H9 (cell line): ENCODE data around the gene CALHM1. TPM values are rescaled to one million over a fixed set of nuclear protein-coding genes. Genes with fewer than 3 reads are reported as not detected.

ENCODE experiments used
- DNase-seq: peaks from one replicate; pipeline ENCODE4 v3.0.0-alpha.2; 2017
- H2AFZ ChIP-seq: one replicate; pipeline ENCODE4 v1.6.1; 2013; ENCODE audit warnings: mild to moderate bottlenecking, low read length, control low read depth, moderate library complexity
- H2AK5ac ChIP-seq: 2 replicates; pipeline ENCODE4 v1.6.1; 2013; ENCODE audit warnings: low read length, control low read depth, mixed read lengths; ENCODE audit not compliant: insufficient read length
- H2BK120ac ChIP-seq: one replicate; pipeline ENCODE4 v1.6.1; 2013; ENCODE audit warnings: low read depth, mild to moderate bottlenecking, low read length, control low read depth, inconsistent platforms; ENCODE audit not compliant: poor library complexity, severe bottlenecking
- H2BK12ac ChIP-seq: 2 replicates; pipeline ENCODE4 v1.6.1; 2013; ENCODE audit warnings: low read length, control low read depth, mixed read lengths, low read depth; ENCODE audit not compliant: insufficient read length
- H2BK15ac ChIP-seq: 2 replicates; pipeline ENCODE4 v1.6.1; 2013; ENCODE audit warnings: low read depth, low read length, control low read depth
- H2BK20ac ChIP-seq: one replicate; pipeline ENCODE4 v1.6.1; 2013; ENCODE audit warnings: low read depth, mild to moderate bottlenecking, low read length, control low read depth, inconsistent platforms; ENCODE audit not compliant: poor library complexity, severe bottlenecking
- H2BK5ac ChIP-seq: 2 replicates; pipeline ENCODE4 v1.6.1; 2013; ENCODE audit warnings: low read length, control low read depth, mixed read lengths; ENCODE audit not compliant: insufficient read length
- H3K14ac ChIP-seq: 2 replicates; pipeline ENCODE4 v1.6.1; 2013; ENCODE audit warnings: low read length, control low read depth; ENCODE audit not compliant: insufficient read depth
- H3K18ac ChIP-seq: 2 replicates; pipeline ENCODE4 v1.6.1; 2013; ENCODE audit warnings: low read depth, mild to moderate bottlenecking, mixed read lengths, low read length, control low read depth; ENCODE audit not compliant: insufficient read length
- H3K23ac ChIP-seq: 2 replicates; pipeline ENCODE4 v1.6.1; 2013; ENCODE audit warnings: low read length, control low read depth, mixed read lengths, low read depth; ENCODE audit not compliant: insufficient read length
- H3K23me2 ChIP-seq: 2 replicates; pipeline ENCODE4 v1.6.1; 2013; ENCODE audit warnings: low read depth, mild to moderate bottlenecking, mixed read lengths, low read length, control low read depth; ENCODE audit not compliant: insufficient read length, poor library complexity, severe bottlenecking
- H3K27ac ChIP-seq: 2 replicates; pipeline ENCODE4 v1.5.1; 2013; ENCODE audit warnings: low read length, control low read depth, mixed read lengths, low read depth; ENCODE audit not compliant: insufficient read length
- H3K27me3 ChIP-seq: 2 replicates; pipeline ENCODE4 v1.6.1; 2013; ENCODE audit warnings: low read length, control low read depth, inconsistent platforms; ENCODE audit not compliant: insufficient read depth
- H3K4ac ChIP-seq: 2 replicates; pipeline ENCODE4 v1.6.1; 2013; ENCODE audit warnings: low read depth, mild to moderate bottlenecking, control low read depth, inconsistent platforms, low read length, moderate library complexity
- H3K4me1 ChIP-seq: 2 replicates; pipeline ENCODE4 v1.6.1; 2013; ENCODE audit warnings: low read length, control low read depth, inconsistent platforms; ENCODE audit not compliant: insufficient read depth
- H3K4me2 ChIP-seq: 2 replicates; pipeline ENCODE4 v1.6.1; 2013; ENCODE audit warnings: low read length, control low read depth, mixed read lengths; ENCODE audit not compliant: insufficient read length, insufficient read depth
- H3K56ac ChIP-seq: 2 replicates; pipeline ENCODE4 v1.6.1; 2013; ENCODE audit warnings: low read depth, mild to moderate bottlenecking, mixed read lengths, low read length, control low read depth; ENCODE audit not compliant: insufficient read length
- H3K79me1 ChIP-seq: 2 replicates; pipeline ENCODE4 v1.6.1; 2013; ENCODE audit warnings: low read depth, mild to moderate bottlenecking, moderate library complexity, low read length, control low read depth, inconsistent platforms; ENCODE audit not compliant: insufficient read depth, poor library complexity, severe bottlenecking
- H3K79me2 ChIP-seq: 2 replicates; pipeline ENCODE4 v1.6.1; 2013; ENCODE audit warnings: low read length, control low read depth, inconsistent platforms; ENCODE audit not compliant: insufficient read depth
- H3K9ac ChIP-seq: 2 replicates; pipeline ENCODE4 v1.6.1; 2013; ENCODE audit warnings: low read length, control low read depth, mixed read lengths; ENCODE audit not compliant: insufficient read length; ENCODE audit errors: extremely low read depth
- H3K9me3 ChIP-seq: one replicate; pipeline ENCODE4 v1.6.1; 2013; ENCODE audit warnings: low read depth, low read length, inconsistent platforms; ENCODE audit not compliant: control insufficient read depth
- H3T11ph ChIP-seq: one replicate; pipeline ENCODE4 v1.6.1; 2013; ENCODE audit warnings: mild to moderate bottlenecking, low read length, control low read depth, inconsistent platforms
- H4K20me1 ChIP-seq: one replicate; pipeline ENCODE4 v1.6.1; 2013; ENCODE audit not compliant: control insufficient read depth, insufficient read length, insufficient read depth
- H4K5ac ChIP-seq: 2 replicates; pipeline ENCODE4 v1.6.1; 2013; ENCODE audit warnings: low read depth, mild to moderate bottlenecking, mixed read lengths, low read length, control low read depth; ENCODE audit not compliant: insufficient read length
- H4K8ac ChIP-seq: replicated peaks from 2 replicates; pipeline ENCODE4 v1.6.1; 2013; ENCODE audit warnings: low read length, control low read depth, mixed read lengths, low read depth; ENCODE audit not compliant: insufficient read length
- H4K91ac ChIP-seq: 2 replicates; pipeline ENCODE4 v1.6.1; 2013; ENCODE audit warnings: low read depth, mild to moderate bottlenecking, moderate library complexity, mixed read lengths, low read length, control low read depth; ENCODE audit not compliant: insufficient read length
- H3K27ac Mint-ChIP-seq, 3 experiments: 2 replicates in 2 of 3; 3 replicates in 1 of 3; pipeline ENCODE4 v1.8.0; 2020 to 2021; ENCODE audit warnings: mixed read lengths in 3 of 3, mild to moderate bottlenecking in 1 of 3, moderate library complexity in 1 of 3
- H3K27me3 Mint-ChIP-seq: 2 replicates; pipeline ENCODE4 v1.8.0; 2021; ENCODE audit warnings: low read depth, mild to moderate bottlenecking, moderate library complexity, mixed read lengths
- H3K36me3 Mint-ChIP-seq, 3 experiments: 2 replicates in 2 of 3; 3 replicates in 1 of 3; pipeline ENCODE4 v1.8.0; 2020 to 2021; ENCODE audit warnings: low read depth in 3 of 3, mixed read lengths in 3 of 3; ENCODE audit not compliant: insufficient read depth in 1 of 3
- H3K4me1 Mint-ChIP-seq, 2 experiments: 2 replicates each; pipeline ENCODE4 v1.8.0; 2020; ENCODE audit warnings: mixed read lengths in 2 of 2
- H3K4me3 Mint-ChIP-seq, 2 experiments: 2 replicates in 1 of 2; 3 replicates in 1 of 2; pipeline ENCODE4 v1.8.0; 2020 to 2021; ENCODE audit warnings: mild to moderate bottlenecking in 2 of 2, mixed read lengths in 2 of 2, moderate library complexity in 1 of 2
- H3K9me3 Mint-ChIP-seq, 2 experiments: 2 replicates in 1 of 2; 3 replicates in 1 of 2; pipeline ENCODE4 v1.8.0; 2020; ENCODE audit warnings: mild to moderate bottlenecking in 2 of 2, mixed read lengths in 2 of 2, moderate library complexity in 1 of 2
- WGBS: extraction: QIAGEN DNeasy Blood & Tissue Kit; methylation state at CpG from one replicate; pipeline ENCODE4 v1.1.7; 2013; ENCODE audit warnings: missing lambda C conversion rate, low lambda C conversion rate, mixed read lengths; ENCODE audit not compliant: insufficient read length; ENCODE audit errors: extremely low coverage; 5-methylcytosine and 5-hydroxymethylcytosine counted together
- total RNA-seq: library from RNA; stranded (reverse); gene quantifications from 2 replicates; pipeline ENCODE4 v1.2.1, GENCODE V29; 2021
- TF ChIP-seq, protein P1 (sequence below): fragments of 200-600 bp; sonication (generic); conservative IDR thresholded peaks from 3 replicates; pipeline ENCODE4 v1.8.0; 2021; ENCODE audit warnings: antibody characterized with exemption, mild to moderate bottlenecking

The CALHM1 gene
- total RNA-seq, 1 experiment from 2014 or later: 0.13 TPM

DNA sequence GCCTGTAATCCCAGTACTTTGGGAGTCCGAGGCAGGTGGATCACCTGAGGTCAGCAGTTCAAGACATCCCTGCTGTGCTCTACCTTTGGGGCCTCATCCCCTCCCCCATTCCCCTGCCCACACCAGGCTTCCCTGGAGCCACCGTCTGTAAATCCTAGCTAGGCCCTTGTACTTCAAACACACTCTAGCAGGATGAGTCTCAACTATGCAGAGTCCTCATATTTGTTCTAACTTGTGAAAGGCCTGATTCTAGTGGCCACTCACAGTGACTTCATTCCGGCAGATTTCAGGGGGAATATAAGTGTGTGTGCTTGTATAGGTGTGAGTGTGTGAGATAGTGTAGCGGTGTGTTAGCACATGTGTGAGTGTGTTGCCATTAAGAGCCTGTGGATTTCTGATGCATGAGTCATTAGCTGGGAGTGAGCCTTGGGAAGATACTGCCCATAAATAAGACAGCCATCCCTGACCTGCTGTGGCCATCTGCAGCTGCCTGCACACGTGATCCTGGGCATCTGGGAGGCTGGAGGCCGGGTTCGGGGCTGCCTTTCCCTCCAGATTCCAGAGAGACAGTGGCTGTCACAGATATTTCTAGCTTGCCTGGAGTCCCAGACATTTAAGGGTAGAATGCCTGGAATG lies 33.1 kb upstream of the CALHM1 start:
- H3K9me3 ChIP-seq: no peaks in the 10 kb centered on the region
- H3K14ac ChIP-seq: no peak overlapping the region
- no peaks in the 10 kb centered on the region for H3K79me2 ChIP-seq
- no peaks in the 10 kb centered on the region for H3K79me1 ChIP-seq
- peaks cover 4% of the 10 kb centered on the region for H3K23me2 ChIP-seq
- Mint-ChIP-seq H3K27me3 (peaks cover 57% of the 10 kb centered on the region), H3K27ac (no peak overlapping the region), H3K4me1 (peaks cover 17 to 21% of the 10 kb centered on the region in 2 experiments), H3K4me3 (no peak overlapping the region; a peak in 1 of 5 replicates), H3K36me3 (no peaks in the 10 kb centered on the region), H3K9me3 (no peaks in the 10 kb centered on the region)
- H2BK15ac ChIP-seq: no peak overlapping the region
- no peak overlapping the region for H3T11ph ChIP-seq
- no peak overlapping the region for H3K18ac ChIP-seq
- H3K27ac ChIP-seq: no peak overlapping the region
- peaks cover 10% of the 10 kb centered on the region; the same call in 1 of the 2 replicates for H3K27me3 ChIP-seq
- no CpG with 5 or more reads among the region's 7 CpGs for WGBS
- H2AFZ ChIP-seq: no peak overlapping the region
- TF ChIP-seq, protein P1, sequence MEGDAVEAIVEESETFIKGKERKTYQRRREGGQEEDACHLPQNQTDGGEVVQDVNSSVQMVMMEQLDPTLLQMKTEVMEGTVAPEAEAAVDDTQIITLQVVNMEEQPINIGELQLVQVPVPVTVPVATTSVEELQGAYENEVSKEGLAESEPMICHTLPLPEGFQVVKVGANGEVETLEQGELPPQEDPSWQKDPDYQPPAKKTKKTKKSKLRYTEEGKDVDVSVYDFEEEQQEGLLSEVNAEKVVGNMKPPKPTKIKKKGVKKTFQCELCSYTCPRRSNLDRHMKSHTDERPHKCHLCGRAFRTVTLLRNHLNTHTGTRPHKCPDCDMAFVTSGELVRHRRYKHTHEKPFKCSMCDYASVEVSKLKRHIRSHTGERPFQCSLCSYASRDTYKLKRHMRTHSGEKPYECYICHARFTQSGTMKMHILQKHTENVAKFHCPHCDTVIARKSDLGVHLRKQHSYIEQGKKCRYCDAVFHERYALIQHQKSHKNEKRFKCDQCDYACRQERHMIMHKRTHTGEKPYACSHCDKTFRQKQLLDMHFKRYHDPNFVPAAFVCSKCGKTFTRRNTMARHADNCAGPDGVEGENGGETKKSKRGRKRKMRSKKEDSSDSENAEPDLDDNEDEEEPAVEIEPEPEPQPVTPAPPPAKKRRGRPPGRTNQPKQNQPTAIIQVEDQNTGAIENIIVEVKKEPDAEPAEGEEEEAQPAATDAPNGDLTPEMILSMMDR: no peak
- H3K23ac ChIP-seq: no peak overlapping the region
- no peak overlapping the region for H2BK12ac ChIP-seq
- no peak overlapping the region for H2BK120ac ChIP-seq
- H3K56ac ChIP-seq: no peak overlapping the region
- no peaks in the 10 kb centered on the region for H4K20me1 ChIP-seq
- H3K4me2 ChIP-seq: no peak overlapping the region
- H3K9ac ChIP-seq: no peak overlapping the region
- no peak overlapping the region for H3K4ac ChIP-seq
- no peak overlapping the region for H4K91ac ChIP-seq
- H3K4me1 ChIP-seq: no peaks in the 10 kb centered on the region; the same call in 1 of the 2 replicates
- no peak overlapping the region for H4K8ac ChIP-seq
- no peak overlapping the region for H2BK20ac ChIP-seq
- no peak for DNase-seq
- no peak overlapping the region for H2AK5ac ChIP-seq
- H4K5ac ChIP-seq: no peak overlapping the region
- H2BK5ac ChIP-seq: no peak overlapping the region
